A673 (cell line): ENCODE data around the gene NRXN3.

ENCODE experiments used
- EZH2 ChIP-seq: fragments of 200-600 bp; sonication (generic); IDR thresholded peaks from 2 replicates; pipeline ENCODE4 v1.6.1; 2017; ENCODE audit warnings: borderline replicate concordance, low read depth, mild to moderate bottlenecking, mixed read lengths, antibody characterized with exemption, low read length; ENCODE audit not compliant: poor library complexity, severe bottlenecking
- TF ChIP-seq, protein P1 (sequence below): fragments of 300-800, 200-600 bp; sonication (generic); conservative IDR thresholded peaks from 2 replicates; pipeline ENCODE4 v1.5.1; 2017; ENCODE audit warnings: low read depth, mild to moderate bottlenecking, antibody characterized with exemption, low read length, moderate library complexity, mixed read lengths

DNA sequence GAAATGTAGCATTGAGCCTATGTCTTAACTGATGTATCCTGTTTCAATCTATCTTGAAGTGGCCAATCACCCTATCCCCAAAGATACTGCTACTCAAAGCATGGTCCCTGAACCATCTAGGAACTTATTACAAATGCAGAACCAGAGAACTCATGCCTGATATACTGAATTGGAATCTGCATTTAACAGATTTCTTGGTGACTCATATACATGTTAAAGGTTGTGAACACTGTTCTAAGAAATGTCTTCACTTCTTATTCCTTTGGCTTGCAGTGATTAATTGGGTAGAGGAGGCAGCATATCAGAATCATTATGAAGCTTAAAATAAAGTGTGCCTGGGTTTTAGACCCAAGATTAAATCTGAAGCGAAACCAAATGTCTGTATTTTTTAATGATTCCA lies 1245.6 kb downstream of the NRXN3 start:
- TF ChIP-seq EZH2, result no peak
- TF ChIP-seq, protein P1, sequence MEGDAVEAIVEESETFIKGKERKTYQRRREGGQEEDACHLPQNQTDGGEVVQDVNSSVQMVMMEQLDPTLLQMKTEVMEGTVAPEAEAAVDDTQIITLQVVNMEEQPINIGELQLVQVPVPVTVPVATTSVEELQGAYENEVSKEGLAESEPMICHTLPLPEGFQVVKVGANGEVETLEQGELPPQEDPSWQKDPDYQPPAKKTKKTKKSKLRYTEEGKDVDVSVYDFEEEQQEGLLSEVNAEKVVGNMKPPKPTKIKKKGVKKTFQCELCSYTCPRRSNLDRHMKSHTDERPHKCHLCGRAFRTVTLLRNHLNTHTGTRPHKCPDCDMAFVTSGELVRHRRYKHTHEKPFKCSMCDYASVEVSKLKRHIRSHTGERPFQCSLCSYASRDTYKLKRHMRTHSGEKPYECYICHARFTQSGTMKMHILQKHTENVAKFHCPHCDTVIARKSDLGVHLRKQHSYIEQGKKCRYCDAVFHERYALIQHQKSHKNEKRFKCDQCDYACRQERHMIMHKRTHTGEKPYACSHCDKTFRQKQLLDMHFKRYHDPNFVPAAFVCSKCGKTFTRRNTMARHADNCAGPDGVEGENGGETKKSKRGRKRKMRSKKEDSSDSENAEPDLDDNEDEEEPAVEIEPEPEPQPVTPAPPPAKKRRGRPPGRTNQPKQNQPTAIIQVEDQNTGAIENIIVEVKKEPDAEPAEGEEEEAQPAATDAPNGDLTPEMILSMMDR, result no peak
